Left ventricle myocardium inferior (tissue), 1 donor: Measurements from ENCODE around the gene E2F3. TPM values are rescaled to one million over a fixed set of nuclear protein-coding genes. Genes with fewer than 3 reads are reported as not detected.

Experiments used
- DNase-seq: peaks from one replicate; pipeline ENCODE4 v3.0.0-alpha.2; 2020
- H3K27ac ChIP-seq: fragments of 200-600 bp; replicated peaks from 2 replicates; pipeline ENCODE4 v1.8.0; 2021
- H3K27me3 ChIP-seq: fragments of 200-600 bp; 2 replicates; pipeline ENCODE4 v1.8.0; 2021; ENCODE audit warnings: low read depth
- H3K36me3 ChIP-seq: fragments of 200-600 bp; 2 replicates; pipeline ENCODE4 v1.8.0; 2021
- H3K4me1 ChIP-seq: fragments of 200-600 bp; 2 replicates; pipeline ENCODE4 v1.8.0; 2021
- H3K4me3 ChIP-seq: fragments of 200-600 bp; 2 replicates; pipeline ENCODE4 v1.8.0; 2021; ENCODE audit warnings: mild to moderate bottlenecking, moderate library complexity
- H3K9me3 ChIP-seq: fragments of 200-600 bp; replicated peaks from 2 replicates; pipeline ENCODE4 v1.8.0; 2021
- intact Hi-C: fragments of 100-400 bp; cut with micrococcal nuclease; formaldehyde crosslinking; loops from one replicate; pipeline ENCODE4 v1.11.0; 2022
- total RNA-seq: library from RNA; stranded (reverse); fragmentation: NEBNext Ultra II Directional; extraction: Animal tissue kit (Norgen Biotek cat#: 25700); gene quantifications from one replicate; pipeline ENCODE4 v1.2.1, GENCODE V29; 2021
- TF ChIP-seq, protein P1 (sequence below): fragments of 200-600 bp; IDR thresholded peaks from 2 replicates; pipeline ENCODE4 v1.8.0; 2021; ENCODE audit warnings: antibody characterized with exemption, mild to moderate bottlenecking, borderline replicate concordance
- donor health status: DM: no; HTN: yes; CAD: no; lungs with severe emphysema.

E2F3 gene
- total RNA-seq, 1 donor from 2014 or later: 6.7 TPM

DNA sequence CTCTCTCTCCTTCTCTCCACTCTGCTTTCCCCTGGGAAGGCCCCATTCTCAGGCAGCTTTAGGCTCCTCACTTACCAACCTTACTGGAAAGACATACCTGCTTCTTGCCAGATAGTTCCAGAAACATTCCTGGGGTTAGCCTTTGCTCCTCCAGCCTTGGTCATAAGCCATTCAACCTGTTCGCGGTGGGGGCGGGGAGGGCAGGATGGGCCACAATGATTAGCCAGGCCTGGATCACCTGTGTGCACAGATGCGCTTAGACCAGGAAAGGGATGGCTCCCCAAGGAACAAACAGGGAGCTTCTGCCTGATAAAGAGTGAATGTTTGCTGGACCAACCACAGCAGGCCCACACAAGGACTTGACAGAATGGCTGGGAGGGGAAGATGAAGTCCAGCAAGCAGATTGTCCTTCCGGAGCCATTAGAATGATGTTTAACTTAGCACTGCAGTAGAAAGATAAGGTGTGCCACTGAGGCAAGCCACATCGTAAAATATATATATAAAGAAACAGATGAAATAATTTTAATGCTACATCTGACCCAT is 74.9 kb downstream of the E2F3 start:
- H3K27me3 ChIP-seq: no peaks in the 10 kb centered on the region
- H3K4me3 ChIP-seq: no peak overlapping the region
- H3K27ac ChIP-seq: no peak overlapping the region
- peaks cover 15% of the 10 kb centered on the region for H3K36me3 ChIP-seq
- no peak for DNase-seq
- H3K9me3 ChIP-seq: no peaks in the 10 kb centered on the region
- intact Hi-C loops: no loop called here
- TF ChIP-seq, protein P1, sequence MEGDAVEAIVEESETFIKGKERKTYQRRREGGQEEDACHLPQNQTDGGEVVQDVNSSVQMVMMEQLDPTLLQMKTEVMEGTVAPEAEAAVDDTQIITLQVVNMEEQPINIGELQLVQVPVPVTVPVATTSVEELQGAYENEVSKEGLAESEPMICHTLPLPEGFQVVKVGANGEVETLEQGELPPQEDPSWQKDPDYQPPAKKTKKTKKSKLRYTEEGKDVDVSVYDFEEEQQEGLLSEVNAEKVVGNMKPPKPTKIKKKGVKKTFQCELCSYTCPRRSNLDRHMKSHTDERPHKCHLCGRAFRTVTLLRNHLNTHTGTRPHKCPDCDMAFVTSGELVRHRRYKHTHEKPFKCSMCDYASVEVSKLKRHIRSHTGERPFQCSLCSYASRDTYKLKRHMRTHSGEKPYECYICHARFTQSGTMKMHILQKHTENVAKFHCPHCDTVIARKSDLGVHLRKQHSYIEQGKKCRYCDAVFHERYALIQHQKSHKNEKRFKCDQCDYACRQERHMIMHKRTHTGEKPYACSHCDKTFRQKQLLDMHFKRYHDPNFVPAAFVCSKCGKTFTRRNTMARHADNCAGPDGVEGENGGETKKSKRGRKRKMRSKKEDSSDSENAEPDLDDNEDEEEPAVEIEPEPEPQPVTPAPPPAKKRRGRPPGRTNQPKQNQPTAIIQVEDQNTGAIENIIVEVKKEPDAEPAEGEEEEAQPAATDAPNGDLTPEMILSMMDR: no peak
- H3K4me1 ChIP-seq: peaks cover 7% of the 10 kb centered on the region

DNA sequence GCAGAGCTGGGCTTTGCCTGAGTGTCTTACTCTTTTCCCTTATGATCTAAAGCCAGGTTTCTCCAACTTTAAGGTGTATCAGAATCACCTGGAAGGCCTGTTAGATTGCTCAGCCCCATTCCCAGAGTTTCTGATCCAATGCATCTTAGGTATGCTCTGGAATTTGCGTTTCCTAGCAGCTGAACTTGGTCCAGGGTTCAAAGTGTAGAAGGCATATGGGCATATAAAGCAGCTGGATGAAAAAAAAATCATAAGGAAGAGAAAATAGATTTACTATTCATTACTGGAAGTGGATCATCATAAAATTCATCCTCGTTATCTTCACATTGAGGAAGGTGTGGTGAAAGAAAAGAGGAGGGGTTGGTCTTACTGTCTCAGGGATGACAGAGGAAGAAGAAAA is 75.8 kb downstream of the E2F3 start:
- intact Hi-C loops: no loop called here
- Histone ChIP-seq H3K9me3 (no peaks in the 10 kb centered on the region), H3K4me3 (no peak overlapping the region), H3K4me1 (peaks cover 7% of the 10 kb centered on the region), H3K27ac (no peak overlapping the region), H3K36me3 (peaks cover 23% of the 10 kb centered on the region), H3K27me3 (no peaks in the 10 kb centered on the region)
- no peak for DNase-seq
- TF ChIP-seq, protein P1: no peak

DNA sequence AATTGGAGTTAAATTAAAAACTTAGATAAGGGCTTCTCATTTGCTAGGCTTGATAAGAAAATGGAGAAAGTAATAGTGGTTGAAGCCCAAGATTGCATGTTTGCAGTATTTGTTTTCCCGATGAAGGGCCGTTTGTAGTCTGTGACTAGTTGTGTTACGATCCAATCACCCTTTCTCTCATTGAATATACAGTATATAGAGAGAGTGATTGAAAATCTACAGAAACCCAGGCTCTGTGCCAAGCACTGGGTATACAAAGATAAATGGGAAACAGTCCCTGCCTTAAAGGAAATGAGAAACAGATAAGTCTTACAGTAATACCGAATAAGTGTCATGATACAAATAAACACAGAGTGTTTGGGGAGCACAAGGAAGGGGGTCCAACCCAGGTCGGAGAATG is 77.4 kb downstream of the E2F3 start:
- DNase-seq: no peak
- TF ChIP-seq, protein P1: no peak
- peaks cover 7% of the 10 kb centered on the region for H3K4me1 ChIP-seq
- H3K36me3 ChIP-seq: peaks cover 31% of the 10 kb centered on the region
- H3K27ac ChIP-seq: no peak overlapping the region
- H3K27me3 ChIP-seq: no peaks in the 10 kb centered on the region
- intact Hi-C loops: no loop called here
- H3K9me3 ChIP-seq: no peaks in the 10 kb centered on the region
- no peak overlapping the region for H3K4me3 ChIP-seq

DNA sequence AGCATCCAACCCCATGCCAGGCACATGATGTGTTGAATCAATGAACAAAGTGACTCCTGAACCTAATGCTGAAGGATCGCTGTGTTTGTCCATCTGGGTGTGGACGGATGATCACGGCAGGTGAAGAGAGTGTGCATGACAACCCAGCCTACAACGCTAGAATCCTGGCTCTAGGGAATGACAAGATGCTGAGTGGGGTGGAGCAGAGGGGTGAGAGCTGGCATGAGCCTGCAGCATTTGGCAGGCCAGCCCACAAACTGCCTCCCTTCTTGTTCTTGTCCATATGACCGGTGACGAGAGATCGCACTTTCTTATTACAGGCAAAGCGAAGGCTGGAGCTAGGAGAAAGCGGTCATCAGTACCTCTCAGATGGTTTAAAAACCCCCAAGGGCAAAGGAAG is 77.8 kb downstream of the E2F3 start:
- TF ChIP-seq, protein P1: no peak
- Histone ChIP-seq H3K4me3 (no peak overlapping the region), H3K9me3 (no peaks in the 10 kb centered on the region), H3K36me3 (peaks cover 33% of the 10 kb centered on the region), H3K4me1 (peaks cover 7% of the 10 kb centered on the region), H3K27me3 (no peaks in the 10 kb centered on the region), H3K27ac (no peak overlapping the region)
- intact Hi-C loops: no loop called here
- DNase-seq: no peak

DNA sequence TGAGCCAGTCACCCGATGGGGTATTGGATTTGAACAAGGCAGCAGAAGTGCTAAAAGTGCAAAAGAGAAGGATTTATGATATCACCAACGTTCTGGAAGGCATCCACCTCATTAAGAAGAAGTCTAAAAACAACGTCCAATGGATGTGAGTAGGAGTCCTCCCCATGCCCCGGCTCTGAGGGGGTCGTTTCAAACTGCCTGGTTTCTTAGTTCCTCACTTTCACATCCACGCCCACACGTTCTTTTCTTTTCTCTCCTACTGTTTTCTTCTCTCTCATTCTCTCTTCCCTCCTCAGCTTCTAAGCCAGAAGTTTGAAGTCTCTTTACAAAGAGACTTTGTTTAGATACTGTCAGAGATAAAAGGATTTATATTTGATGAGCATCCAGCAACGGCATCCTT is 79.6 kb downstream of the E2F3 start:
- no peak for DNase-seq

More for the DNA sequence above, 79.6 kb downstream of the E2F3 start:
- H3K36me3 ChIP-seq: peaks cover 35% of the 10 kb centered on the region
- no peaks in the 10 kb centered on the region for H3K9me3 ChIP-seq
- H3K27me3 ChIP-seq: no peaks in the 10 kb centered on the region
- H3K4me1 ChIP-seq: peaks cover 7% of the 10 kb centered on the region
- no peak overlapping the region for H3K4me3 ChIP-seq
- TF ChIP-seq, protein P1: no peak
- intact Hi-C loops: no loop called here
- no peak overlapping the region for H3K27ac ChIP-seq
